ENCODE results near the gene PLEKHG7. TPM values are rescaled to one million over a fixed set of nuclear protein-coding genes. Genes with fewer than 3 reads are reported as not detected.

Gene PLEKHG7
- total and polyA plus RNA-seq, 2 of the 8 experiments (the other 6 are each of a cell fraction or from before 2014, with no cell fraction given) = not detected

DNA sequence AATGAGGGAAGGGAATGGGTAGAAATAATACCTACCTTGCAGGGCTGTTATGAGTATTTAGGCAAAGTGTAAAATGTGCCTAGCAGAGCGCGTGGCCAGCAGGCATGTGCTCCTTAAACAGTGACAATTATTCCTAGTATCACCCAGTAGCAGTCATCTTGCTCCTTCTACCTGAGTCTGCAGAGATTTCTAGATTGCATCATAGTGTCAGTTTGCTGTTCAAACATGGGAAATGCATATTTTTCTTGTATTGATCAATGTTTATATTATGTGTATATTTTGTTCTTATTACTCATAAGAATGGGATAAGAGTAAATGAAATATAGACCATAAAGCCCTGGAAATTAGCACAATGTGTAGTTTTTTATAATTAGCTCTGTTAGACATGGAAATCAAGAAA is 37.3 kb upstream of the PLEKHG7 start:
- no peak overlapping the region for H3K4ac ChIP-seq (replicated peaks; ENCODE audit: insufficient read length, low read depth, low read length)
- no peak overlapping the region for H3K23ac ChIP-seq (ENCODE audit: insufficient read length)
- no peak overlapping the region for H2BK12ac ChIP-seq (ENCODE audit: low read depth, low read length)
- H4K91ac ChIP-seq (replicated peaks; ENCODE audit: insufficient read length, low read length) = no peak overlapping the region
- no peaks in the 10 kb centered on the region for H3K9me3 ChIP-seq (ENCODE audit: insufficient read depth in 2 of 2, low read depth in 1 of 2, low read length in 1 of 2)
- no peak overlapping the region for H4K8ac ChIP-seq (ENCODE audit: extremely low read depth, insufficient read depth, low read length)
- H3K4me1 ChIP-seq (replicated peaks in 1 of 4; ENCODE audit: control insufficient read depth in 3 of 4, insufficient read depth in 4 of 4, low read length in 3 of 4) = no peaks in the 10 kb centered on the region
- FAIRE-seq = no peak
- no peaks in the 10 kb centered on the region for H3K79me2 ChIP-seq (ENCODE audit: control insufficient read depth in 1 of 2, insufficient read depth in 2 of 2, low read length in 2 of 2)
- POLR2A ChIA-PET (ENCODE audit: partially characterized antibody) = no interaction called here
- H3K23me2 ChIP-seq (ENCODE audit: low read depth, low read length) = no peaks in the 10 kb centered on the region
- DNase-seq (ENCODE audit: low read depth in 1 of 2, low spot score in 2 of 2) = no peak
- CTCF ChIA-PET (ENCODE audit: partially characterized antibody) = no interaction called here
- H2BK5ac ChIP-seq (ENCODE audit: low read depth, low read length) = no peak overlapping the region
- H3K4me3 ChIP-seq (ENCODE audit: extremely low read depth in 1 of 4, insufficient read depth in 2 of 4, low read depth in 3 of 4, low read length in 4 of 4) = no peak overlapping the region
- H3K18ac ChIP-seq (ENCODE audit: extremely low read depth, low read length) = no peak overlapping the region
- no peaks in the 10 kb centered on the region for H3K27me3 ChIP-seq (replicated peaks in 1 of 4; ENCODE audit: control insufficient read depth in 3 of 4, extremely low read depth in 1 of 4, insufficient read depth in 3 of 4, low read length in 3 of 4)
- no peak overlapping the region for H2BK120ac ChIP-seq (replicated peaks; ENCODE audit: low read depth, low read length)
- no peak overlapping the region for H3K4me2 ChIP-seq (ENCODE audit: insufficient read depth in 1 of 2, low read depth in 2 of 2, low read length in 2 of 2)
- no peak overlapping the region for H2AK5ac ChIP-seq (ENCODE audit: low read depth, low read length)
- H3K36me3 ChIP-seq (ENCODE audit: control insufficient read depth in 2 of 4, insufficient read depth in 4 of 4, low read length in 3 of 4) = no peaks in the 10 kb centered on the region
- H2BK15ac ChIP-seq (ENCODE audit: low read length) = no peak overlapping the region
- no peak overlapping the region for H3K9ac ChIP-seq (replicated peaks in 1 of 4; ENCODE audit: extremely low read depth in 1 of 4, low read depth in 3 of 4, low read length in 3 of 4)
- 94% methylated on average over 2 of the region's 2 CpGs; no CpG with 5 or more reads in 1 of the 2 experiments for WGBS, 2 experiments (ENCODE audit: extremely low coverage in 1 of 2, insufficient coverage in 1 of 2, insufficient read length in 1 of 2, insufficient replicate concordance in 2 of 2, low coverage in 1 of 2, low lambda C conversion rate in 2 of 2, missing lambda C conversion rate in 1 of 2)
- H2BK20ac ChIP-seq (ENCODE audit: low read length) = no peak overlapping the region
- H3K14ac ChIP-seq (ENCODE audit: insufficient read length) = no peak overlapping the region
- H3K56ac ChIP-seq (replicated peaks; ENCODE audit: insufficient read length, low read depth, low read length) = no peak overlapping the region
- H4K20me1 ChIP-seq (replicated peaks in 1 of 2; ENCODE audit: control insufficient read depth in 1 of 2, insufficient read depth in 2 of 2, low read length in 2 of 2) = no peaks in the 10 kb centered on the region
- H3K79me1 ChIP-seq (ENCODE audit: low read depth, low read length) = no peaks in the 10 kb centered on the region
- no peak overlapping the region for H2AFZ ChIP-seq (ENCODE audit: low read length)
- H4K5ac ChIP-seq (ENCODE audit: insufficient read length, low read depth, low read length) = no peak overlapping the region
- H3K27ac ChIP-seq (ENCODE audit: low read depth, low read length) = no peak overlapping the region
- TF ChIP-seq EZH2 (IDR thresholded peaks at IDR 0.05; ENCODE audit: low read depth, low read length, severe bottlenecking) (no peak), KDM1A (IDR thresholded peaks at IDR 0.05; ENCODE audit: borderline replicate concordance, low read length) (no peak), SAP30 (IDR thresholded peaks at IDR 0.05; ENCODE audit: insufficient read depth, insufficient replicate concordance, low read length) (no peak), KDM4A (IDR thresholded peaks at IDR 0.05; ENCODE audit: low read depth, low read length, severe bottlenecking) (no peak)

Data from H1 (cell line).